ENCODE measurements around the gene ZBTB25. TPM values are rescaled to one million over a fixed set of nuclear protein-coding genes. Genes with fewer than 3 reads are reported as not detected.
"Not testable (repeated sequence)": the region's sequence is repeated elsewhere in the genome, so short reads cannot be mapped to it uniquely, and the experiment has no call there.

The ZBTB25 gene
- total RNA-seq, 1 experiment from 2014 or later, result 4.0 TPM

DNA sequence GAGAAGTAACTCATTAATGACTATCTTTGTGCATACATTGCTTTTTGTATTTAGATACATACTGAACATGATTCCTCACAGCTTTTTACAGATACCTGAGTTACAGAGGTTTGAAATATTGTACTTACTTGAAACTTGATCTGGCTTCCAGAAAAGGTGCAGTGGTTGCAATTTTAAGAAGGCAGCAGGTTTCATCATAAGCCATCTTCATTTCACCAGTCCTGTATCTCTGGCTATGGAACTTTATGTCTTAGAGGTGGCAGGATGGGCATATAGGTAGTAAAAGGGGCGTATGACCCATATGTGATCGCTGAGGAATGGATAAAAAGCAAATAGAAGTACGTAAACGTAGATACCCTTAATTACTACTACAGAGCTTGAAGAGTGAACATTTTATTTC is 14.6 kb upstream of the ZBTB25 start:
- ChIA-PET CTCF (interaction anchor here (0.5 kb wide), 1 partner anchor 206 kb away, joined by 3 read pairs; no protein-coding TSS in a partner anchor), POLR2A (ENCODE audit: unreplicated experiment) (no interaction called here)
- intact Hi-C loops (cut with micrococcal nuclease), result no loop called here
- Histone ChIP-seq H3K79me2 (ENCODE audit: low read length) (peaks cover 95% of the 10 kb centered on the region), H3K27me3 (ENCODE audit: low read length) (no peaks in the 10 kb centered on the region), H3K9me2 (replicated peaks; ENCODE audit: low read length) (no peaks in the 10 kb centered on the region), H2AFZ (ENCODE audit: low read length) (no peak overlapping the region), H3K27ac (ENCODE audit: low read length) (no peak overlapping the region), H3K4me1 (ENCODE audit: insufficient read depth, low read length) (peaks cover 24% of the 10 kb centered on the region), H3K4me2 (ENCODE audit: low read length) (no peak overlapping the region), H3K4me3 (ENCODE audit: low read length) (no peak overlapping the region), H3K36me3 (ENCODE audit: low read depth, low read length) (peaks cover 26% of the 10 kb centered on the region), H3K9me3 (ENCODE audit: low read length) (no peaks in the 10 kb centered on the region), H3K9ac (ENCODE audit: low read length) (no peak overlapping the region), H4K20me1 (ENCODE audit: low read length) (peaks cover 60% of the 10 kb centered on the region), H3F3A (ENCODE audit: low read length, unreplicated experiment) (peaks cover 4% of the 10 kb centered on the region)
- DNase-seq (no peak), ATAC-seq (no peak)
- TF ChIP-seq, protein P1, sequence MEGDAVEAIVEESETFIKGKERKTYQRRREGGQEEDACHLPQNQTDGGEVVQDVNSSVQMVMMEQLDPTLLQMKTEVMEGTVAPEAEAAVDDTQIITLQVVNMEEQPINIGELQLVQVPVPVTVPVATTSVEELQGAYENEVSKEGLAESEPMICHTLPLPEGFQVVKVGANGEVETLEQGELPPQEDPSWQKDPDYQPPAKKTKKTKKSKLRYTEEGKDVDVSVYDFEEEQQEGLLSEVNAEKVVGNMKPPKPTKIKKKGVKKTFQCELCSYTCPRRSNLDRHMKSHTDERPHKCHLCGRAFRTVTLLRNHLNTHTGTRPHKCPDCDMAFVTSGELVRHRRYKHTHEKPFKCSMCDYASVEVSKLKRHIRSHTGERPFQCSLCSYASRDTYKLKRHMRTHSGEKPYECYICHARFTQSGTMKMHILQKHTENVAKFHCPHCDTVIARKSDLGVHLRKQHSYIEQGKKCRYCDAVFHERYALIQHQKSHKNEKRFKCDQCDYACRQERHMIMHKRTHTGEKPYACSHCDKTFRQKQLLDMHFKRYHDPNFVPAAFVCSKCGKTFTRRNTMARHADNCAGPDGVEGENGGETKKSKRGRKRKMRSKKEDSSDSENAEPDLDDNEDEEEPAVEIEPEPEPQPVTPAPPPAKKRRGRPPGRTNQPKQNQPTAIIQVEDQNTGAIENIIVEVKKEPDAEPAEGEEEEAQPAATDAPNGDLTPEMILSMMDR (conservative IDR thresholded peaks at IDR 0.05; ENCODE audit: low read depth, low read length), result no peak
- TF ChIP-seq EZH2 (IDR thresholded peaks at IDR 0.05; ENCODE audit: low read length, unreplicated experiment) (no peak), EZH2phosphoT487 (IDR thresholded peaks at IDR 0.05; ENCODE audit: borderline replicate concordance, low read length) (no peak)
- no TSS peak for BruUV-seq (replicated peaks)

DNA sequence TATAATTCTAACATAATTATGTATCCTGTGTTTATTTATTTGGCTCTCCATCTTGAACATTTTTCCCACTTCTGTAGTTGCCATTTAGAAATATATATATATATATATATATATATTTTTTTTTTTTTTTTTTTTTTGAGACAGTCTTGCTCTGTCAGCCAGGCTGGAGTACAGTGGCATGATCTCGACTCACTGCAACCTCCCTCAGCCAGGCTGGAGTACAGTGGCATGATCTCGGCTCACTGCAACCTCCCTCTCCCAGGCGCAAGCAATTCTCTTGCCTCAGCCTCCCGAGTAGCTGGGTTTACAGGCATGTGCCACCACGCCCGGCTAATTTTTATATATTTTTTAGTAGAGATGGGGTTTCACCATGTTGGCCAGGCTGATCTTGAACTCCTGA is 14.0 kb upstream of the ZBTB25 start:
- BruUV-seq (replicated peaks); CTCF ChIA-PET; ATAC-seq: not testable (repeated sequence)

DNA sequence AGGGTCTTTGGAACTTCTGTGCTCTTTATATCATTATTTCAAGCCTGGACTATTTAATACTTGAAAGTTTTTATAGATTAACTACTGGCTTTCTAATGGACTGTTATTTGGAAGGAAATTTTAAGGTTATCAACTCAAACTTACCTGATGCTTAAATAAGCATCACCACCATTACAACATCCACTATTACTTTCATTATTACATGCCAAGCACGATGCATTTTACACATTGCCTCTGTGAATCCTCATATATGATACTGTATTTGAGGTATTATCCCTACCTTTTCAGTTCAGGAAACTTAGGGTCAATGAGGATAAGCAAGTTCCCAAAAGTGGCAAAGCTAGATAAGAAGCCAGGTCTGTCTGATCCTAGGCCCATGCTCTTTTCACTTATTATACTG is 13.3 kb upstream of the ZBTB25 start:
- H4K20me1 ChIP-seq (ENCODE audit: low read length), result peaks cover 65% of the 10 kb centered on the region
- no peak for DNase-seq
- no peaks in the 10 kb centered on the region for H3K27me3 ChIP-seq (ENCODE audit: low read length)
- no peaks in the 10 kb centered on the region for H3K9me2 ChIP-seq (replicated peaks; ENCODE audit: low read length)
- peaks cover 24% of the 10 kb centered on the region for H3K4me1 ChIP-seq (ENCODE audit: insufficient read depth, low read length)
- ChIA-PET POLR2A (ENCODE audit: unreplicated experiment) (no interaction called here), CTCF (no interaction called here)
- peaks cover 4% of the 10 kb centered on the region for H3F3A ChIP-seq (ENCODE audit: low read length, unreplicated experiment)
- no peak overlapping the region for H3K27ac ChIP-seq (ENCODE audit: low read length)
- TF ChIP-seq, protein P1 (conservative IDR thresholded peaks at IDR 0.05; ENCODE audit: low read depth, low read length), result no peak
- no peak for TF ChIP-seq EZH2 (IDR thresholded peaks at IDR 0.05; ENCODE audit: low read length, unreplicated experiment)
- no peak for TF ChIP-seq EZH2phosphoT487 (IDR thresholded peaks at IDR 0.05; ENCODE audit: borderline replicate concordance, low read length)
- H3K9ac ChIP-seq (ENCODE audit: low read length), result no peak overlapping the region
- peaks cover 16% of the 10 kb centered on the region for H3K36me3 ChIP-seq (ENCODE audit: low read depth, low read length)
- no peaks in the 10 kb centered on the region for H3K9me3 ChIP-seq (ENCODE audit: low read length)
- intact Hi-C loops (cut with micrococcal nuclease), result no loop called here
- no peak overlapping the region for H3K4me3 ChIP-seq (ENCODE audit: low read length)
- ATAC-seq, result no peak
- peaks cover 95% of the 10 kb centered on the region for H3K79me2 ChIP-seq (ENCODE audit: low read length)
- no peak overlapping the region for H3K4me2 ChIP-seq (ENCODE audit: low read length)
- no TSS peak for BruUV-seq (replicated peaks)
- H2AFZ ChIP-seq (ENCODE audit: low read length), result no peak overlapping the region

More for the DNA sequence above, 14.0 kb upstream of the ZBTB25 start:
- POLR2A ChIA-PET (ENCODE audit: unreplicated experiment); H3K4me3 ChIP-seq (ENCODE audit: low read length); H3K4me2 ChIP-seq (ENCODE audit: low read length); H2AFZ ChIP-seq (ENCODE audit: low read length); H3K9me2 ChIP-seq (replicated peaks; ENCODE audit: low read length); H3K9ac ChIP-seq (ENCODE audit: low read length); intact Hi-C loops (cut with micrococcal nuclease); H3K9me3 ChIP-seq (ENCODE audit: low read length); H3K27ac ChIP-seq (ENCODE audit: low read length); H3K27me3 ChIP-seq (ENCODE audit: low read length); H3F3A ChIP-seq (ENCODE audit: low read length, unreplicated experiment); DNase-seq: not testable (repeated sequence)
- H3K36me3 ChIP-seq (ENCODE audit: low read depth, low read length), result peaks cover 23% of the 10 kb centered on the region
- H3K79me2 ChIP-seq (ENCODE audit: low read length), result peaks cover 95% of the 10 kb centered on the region
- H3K4me1 ChIP-seq (ENCODE audit: insufficient read depth, low read length), result peaks cover 24% of the 10 kb centered on the region
- H4K20me1 ChIP-seq (ENCODE audit: low read length), result peaks cover 60% of the 10 kb centered on the region
